GM21825 (cell line): Measurements from ENCODE around the gene EFHD1.

Experiments used
- ATAC-seq: cut with Tn5 transposase; IDR thresholded peaks from one replicate; pipeline ENCODE4 v1.9.1; 2021; ENCODE audit warnings: mild to moderate bottlenecking, moderate library complexity; ENCODE audit not compliant: unreplicated experiment

The EFHD1 gene, protein sequence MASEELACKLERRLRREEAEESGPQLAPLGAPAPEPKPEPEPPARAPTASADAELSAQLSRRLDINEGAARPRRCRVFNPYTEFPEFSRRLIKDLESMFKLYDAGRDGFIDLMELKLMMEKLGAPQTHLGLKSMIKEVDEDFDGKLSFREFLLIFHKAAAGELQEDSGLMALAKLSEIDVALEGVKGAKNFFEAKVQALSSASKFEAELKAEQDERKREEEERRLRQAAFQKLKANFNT

DNA sequence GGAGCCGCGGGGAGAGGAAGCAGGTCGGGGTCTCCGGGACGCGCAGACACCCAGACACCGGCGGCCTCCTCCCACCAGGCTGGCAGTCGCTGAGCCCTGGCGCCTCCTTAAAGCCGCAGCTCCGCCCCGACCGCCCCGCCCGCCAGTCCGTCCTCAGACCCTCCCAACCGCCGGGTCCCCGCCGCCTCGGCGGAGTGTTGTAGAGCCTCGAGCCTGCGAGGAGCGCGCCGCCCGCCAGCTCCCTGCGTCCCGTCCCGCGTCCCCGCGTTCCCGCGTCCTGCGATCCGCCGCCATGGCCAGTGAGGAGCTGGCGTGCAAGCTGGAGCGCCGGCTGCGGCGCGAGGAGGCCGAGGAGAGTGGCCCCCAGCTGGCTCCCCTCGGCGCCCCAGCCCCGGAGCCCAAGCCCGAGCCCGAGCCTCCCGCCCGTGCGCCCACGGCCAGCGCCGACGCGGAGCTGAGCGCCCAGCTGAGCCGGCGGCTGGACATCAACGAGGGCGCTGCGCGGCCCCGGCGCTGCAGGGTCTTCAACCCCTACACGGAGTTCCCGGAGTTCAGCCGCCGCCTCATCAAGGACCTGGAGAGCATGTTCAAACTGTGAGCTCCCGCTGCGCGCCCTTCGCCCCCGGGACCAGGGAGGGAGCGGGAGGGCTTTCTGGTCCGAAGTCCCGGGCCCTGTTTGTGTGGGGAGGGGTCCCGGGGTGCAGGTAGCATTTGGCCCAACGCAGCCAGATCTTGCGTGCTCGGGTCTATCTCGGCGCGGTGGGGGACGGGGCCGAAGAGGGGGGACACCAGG, at the start of gene EFHD1:
EFHD1 (plus strand) TSS at position 192 of the 793 bp plus-strand sequence; CDS start at position 293, 101 bp downstream.
- no peak for ATAC-seq

DNA sequence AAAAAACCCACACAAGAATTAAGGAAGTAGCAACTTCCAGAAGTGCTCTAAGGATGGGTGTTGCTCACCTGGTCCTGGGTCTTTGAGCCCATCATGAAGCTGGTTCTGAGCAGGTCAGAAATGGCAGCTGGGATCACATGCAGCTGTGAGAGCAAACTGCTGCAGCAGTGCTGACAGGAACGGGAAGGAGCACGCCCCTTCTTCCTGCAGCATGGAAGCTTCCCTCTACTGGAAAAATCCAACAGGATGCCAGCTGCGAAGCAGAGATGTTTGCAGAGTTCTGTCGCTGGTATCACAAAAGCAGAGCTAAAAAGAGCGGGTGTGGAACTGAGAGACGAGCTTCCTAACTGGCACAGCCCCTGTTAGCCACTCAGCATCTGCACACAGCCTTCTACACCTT, 49.2 kb upstream of the EFHD1 start:
- ATAC-seq: no peak

DNA sequence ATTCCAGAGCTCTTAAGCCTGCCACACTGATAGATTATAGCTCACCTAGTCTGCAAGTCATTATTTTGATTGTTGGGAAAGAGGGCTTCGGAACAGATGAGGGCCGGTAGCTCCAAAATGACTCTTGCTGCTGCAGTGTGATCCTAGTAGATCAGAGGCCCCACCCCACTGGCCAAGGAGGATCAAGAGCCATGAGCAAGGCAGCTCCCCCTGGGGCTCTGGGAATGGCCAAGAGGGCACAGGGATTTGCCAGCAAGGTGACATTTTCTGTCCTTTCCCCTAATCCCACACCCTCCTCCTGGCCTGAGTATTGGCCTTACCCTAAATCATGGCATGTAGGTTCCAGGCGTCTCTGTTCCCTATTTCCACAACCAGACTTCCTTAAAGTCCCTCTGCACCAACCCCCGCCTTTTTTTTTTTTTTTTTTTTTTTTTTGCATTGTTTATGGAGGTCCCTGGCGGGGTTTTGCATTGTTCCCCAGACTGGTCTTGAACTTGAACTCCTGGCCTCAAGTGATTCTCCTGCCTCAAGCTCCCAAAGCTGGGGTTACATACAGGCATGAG, 46.4 kb upstream of the EFHD1 start:
- ATAC-seq: no peak

DNA sequence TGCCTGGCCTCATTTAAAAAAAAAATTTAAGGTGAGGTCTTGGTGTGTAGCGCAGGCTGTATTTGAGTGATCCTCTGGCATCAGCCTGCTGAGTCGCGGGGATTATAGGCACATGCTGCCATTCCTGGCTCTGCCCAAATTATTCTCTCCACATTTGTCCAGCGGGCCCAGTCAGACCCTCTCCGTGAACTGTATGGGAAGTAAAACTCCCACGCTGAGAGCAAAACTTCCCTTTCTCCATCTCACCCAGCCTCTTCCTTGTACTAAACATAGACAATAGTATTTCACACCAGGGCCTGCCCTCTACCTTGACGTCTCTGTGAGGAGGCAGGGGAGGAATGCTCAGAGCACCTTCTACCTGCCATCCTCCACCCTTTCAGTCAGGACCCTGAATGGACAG, 45.9 kb upstream of the EFHD1 start:
- ATAC-seq: no peak

DNA sequence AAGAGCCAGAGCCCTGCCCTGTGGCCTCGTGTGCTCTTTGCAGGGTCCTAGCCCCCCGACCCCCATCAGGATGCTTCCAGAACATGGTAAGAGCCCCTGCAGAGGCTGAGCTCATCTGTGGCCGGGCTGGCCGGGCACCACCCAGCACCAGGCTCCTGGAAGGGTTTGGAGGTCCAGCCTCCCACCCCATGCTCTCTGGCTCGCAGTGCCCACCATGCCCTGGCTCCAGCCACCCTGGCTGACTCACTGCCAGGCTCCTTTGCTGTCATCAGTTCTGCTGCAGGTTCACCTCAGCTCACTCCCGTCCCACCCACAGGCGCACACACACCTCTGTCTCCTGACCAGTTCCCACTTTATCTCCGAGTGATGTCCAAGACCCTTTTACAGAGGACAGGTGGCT, 45.4 kb upstream of the EFHD1 start:
- ATAC-seq: no peak

DNA sequence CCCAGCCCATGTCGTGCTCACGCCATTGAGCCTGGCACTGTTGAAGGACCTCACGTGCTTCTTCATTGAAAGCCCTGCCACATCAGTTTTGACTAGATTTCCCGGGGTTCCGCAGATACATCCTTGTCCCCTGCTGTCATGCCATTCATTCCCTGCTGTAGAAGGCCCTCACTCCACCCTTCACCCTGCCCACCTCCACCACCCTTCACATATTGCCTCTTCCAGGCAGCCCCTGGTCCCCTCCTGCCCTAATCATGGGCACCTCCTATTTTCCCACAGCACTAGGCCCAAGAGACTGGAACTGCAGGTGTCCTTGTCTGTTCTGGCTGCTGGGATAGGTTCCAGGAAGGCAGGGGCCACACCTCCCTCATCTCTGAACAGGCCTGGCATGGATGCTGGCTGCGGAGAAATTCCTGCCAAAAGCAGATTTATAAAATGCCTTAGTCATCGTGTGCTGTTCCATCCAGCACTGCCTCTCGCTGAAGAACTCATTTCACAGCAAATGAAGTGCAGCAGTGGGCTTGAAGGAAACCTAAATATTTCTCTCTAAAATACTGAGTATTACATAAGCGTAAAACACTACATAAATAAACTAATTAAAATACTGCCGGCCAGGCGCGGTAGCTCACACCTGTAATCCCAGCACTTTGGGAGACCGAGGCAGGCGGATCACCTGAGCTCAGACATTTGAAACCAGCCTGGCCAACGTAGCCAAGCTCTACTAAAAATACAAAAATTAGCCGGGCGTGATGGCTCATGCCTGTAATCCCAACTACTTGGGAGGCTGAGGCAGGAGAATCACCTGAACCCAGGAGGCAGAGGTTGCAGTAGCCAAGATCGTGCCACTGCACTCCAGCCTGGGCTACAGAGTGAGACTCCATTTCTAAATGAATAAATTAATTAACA, 44.5 kb upstream of the EFHD1 start:
- no peak for ATAC-seq

DNA sequence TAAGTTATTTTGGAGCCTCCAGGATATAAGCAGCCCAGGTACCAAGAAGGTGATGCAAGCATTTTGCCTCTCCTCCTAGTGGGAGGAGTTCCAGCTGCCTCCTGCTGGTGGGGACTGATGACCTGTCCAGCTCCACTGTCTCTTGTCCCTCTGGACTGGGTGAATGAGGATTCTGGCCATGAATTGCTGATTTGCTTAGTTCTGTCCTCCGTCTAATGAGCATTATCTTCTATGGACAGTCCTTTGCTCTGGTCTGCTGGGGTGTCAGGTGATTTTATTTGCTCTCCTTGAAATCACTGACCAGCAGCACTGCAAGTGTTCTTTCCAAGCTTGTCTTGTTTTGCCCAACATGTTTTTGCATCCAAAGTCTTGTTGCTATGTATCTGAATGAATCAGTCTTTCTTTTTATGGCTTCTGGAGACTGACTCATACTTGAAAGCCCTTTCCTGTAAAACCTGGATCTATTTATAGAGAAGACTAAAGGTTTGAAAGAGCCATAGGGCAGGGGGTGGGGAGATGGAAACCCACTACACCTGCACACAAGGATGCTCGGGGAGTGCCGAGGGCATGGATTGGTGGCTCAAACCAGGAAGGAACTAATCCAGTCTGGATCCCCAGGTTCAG, 40.5 kb upstream of the EFHD1 start:
- no peak for ATAC-seq

DNA sequence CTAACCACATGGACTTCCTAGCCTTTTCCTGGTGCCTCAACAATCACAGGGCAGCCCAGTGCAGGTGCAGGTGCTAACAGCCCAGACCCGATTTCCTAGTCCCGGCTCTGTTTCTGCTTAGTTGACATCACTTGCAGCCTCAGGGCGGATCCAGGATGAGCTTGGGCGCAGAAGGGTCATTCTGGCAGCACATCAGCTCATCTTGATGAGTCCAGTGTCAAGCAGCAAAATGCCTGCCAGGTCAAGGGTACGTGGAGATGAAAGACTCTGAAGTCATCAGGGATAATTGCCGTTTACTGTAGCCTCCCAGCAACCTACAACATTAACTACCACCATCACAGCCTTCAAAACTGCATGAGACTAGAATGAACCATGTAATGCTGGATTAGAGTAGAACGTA, 39.4 kb upstream of the EFHD1 start:
- no peak for ATAC-seq

DNA sequence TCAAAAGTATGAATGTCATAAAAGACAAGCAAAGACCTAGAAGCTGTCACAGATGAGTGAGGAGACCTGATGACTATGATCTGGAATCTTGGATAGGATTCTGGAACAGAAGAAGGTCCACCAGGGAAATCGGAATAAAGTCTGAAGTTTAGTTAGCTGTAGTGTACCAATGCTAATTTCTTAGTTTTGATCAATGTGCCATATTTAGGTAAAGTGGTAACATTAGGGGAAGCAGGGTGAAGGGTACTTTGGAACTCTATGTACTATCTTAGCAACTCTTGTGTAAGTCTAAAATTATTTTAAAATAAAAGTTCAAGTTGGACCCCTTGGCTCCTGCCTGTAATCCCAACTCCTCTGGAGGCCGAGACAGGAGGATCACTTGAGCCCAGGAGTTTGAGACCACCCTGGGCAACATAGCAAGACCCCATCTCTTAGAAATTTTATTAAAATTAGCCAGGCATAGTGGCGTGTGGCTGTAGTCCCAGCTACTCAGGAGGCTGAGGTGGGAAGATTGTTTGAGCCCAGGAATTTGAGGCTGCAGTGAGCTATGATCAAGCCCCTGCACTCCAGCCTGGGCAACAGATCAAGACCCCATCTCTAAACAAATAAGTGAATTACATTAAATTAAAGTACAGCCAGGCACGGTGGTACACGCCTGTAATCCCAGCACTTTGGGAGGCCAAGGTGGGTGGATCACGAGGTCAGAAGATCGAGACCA, 35.9 kb upstream of the EFHD1 start:
- ATAC-seq: no peak

DNA sequence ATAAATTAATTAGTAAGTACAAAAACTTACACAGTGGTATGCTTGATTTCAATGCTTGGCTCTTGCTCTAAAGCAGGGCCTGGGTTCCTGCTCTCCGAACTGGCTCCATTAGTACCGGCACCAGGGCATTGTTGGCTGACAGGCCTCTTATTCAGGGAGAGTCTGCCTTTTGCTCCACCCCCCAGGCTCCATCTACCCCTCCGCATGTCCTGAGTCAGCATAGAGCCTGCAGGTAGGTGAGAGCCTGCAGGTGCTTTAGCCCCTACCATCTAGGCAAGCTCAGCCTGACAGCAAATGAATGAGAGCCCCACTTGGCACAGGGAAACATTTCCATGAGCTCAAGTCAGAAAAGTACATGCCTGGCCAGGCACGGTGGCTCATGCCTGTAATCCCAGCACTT, 35.1 kb upstream of the EFHD1 start:
- no peak for ATAC-seq

DNA sequence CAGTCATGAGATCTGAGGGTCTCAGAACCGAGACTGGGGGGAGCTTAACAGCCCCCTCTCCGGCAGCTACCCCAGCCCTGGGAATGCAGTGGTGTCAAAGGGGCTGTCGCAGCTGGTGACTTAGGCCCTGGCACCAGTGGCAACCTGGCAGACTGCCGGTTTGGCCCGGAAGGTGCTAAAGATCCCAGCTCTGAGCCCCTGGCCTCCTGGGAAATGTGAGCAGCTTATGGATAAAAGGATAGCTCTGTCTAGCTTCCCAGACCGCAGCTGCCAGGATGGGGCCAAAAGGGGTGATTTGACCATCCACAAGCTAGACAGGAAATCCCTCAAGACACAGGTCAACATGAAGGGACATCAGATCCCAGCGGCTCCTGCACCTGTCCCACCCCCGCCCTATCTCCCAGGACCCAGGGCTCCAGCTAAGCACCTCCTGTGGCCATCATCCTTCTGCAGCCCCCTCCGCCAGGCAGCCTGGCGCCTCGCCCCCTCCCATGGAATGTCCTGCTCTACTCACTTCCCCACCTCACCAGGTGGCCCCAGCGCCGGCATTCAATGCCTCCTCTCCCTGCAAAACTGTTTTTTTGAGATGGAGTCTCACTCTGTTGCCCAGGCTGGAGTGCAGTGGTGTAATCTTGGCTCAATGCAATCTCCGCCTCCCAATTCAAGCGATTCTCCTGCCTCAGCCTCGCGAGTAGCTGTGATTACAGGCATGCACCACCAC, 33.2 kb upstream of the EFHD1 start:
- ATAC-seq: no peak

DNA sequence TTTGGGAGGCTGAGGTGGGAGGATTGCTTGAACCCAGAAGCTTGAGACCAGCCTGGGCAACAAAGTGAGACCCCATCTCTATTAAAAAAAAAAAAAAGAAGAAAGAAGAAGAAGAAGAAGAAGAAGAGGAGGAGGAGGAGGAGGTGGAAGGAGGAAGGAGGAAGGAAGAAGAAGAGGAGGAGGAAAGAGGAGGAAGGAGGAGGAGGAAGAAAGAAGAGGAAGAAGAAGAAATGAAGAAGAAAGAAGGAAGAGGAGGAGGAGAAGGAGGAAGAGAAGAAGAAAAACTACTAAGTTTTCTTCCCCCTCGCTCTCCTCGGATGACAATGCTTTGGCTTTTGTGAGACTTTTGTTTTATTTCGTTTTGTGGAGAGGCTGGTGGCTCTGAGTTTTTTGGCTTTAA, 30.1 kb upstream of the EFHD1 start:
- ATAC-seq: no peak

DNA sequence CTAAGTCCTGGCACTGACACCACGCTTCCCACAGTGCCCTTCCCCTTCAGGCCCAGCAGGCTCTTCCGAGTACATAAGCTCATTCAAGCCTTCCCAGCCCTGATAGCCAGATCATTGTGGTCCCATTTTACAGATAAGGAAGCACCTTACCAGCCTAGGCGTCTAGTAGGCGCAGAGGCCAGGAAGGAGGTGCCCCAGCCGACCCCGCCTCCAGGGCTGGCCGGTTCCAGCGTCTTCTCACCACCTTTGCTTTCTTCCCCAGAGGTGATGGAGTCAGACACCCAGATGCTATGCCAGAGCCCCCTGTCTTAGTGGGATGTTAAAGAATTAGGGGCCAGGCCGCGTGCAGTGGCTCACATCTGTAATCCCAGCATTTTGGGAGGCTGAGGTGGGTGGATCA, 28.9 kb upstream of the EFHD1 start:
- ATAC-seq: no peak

DNA sequence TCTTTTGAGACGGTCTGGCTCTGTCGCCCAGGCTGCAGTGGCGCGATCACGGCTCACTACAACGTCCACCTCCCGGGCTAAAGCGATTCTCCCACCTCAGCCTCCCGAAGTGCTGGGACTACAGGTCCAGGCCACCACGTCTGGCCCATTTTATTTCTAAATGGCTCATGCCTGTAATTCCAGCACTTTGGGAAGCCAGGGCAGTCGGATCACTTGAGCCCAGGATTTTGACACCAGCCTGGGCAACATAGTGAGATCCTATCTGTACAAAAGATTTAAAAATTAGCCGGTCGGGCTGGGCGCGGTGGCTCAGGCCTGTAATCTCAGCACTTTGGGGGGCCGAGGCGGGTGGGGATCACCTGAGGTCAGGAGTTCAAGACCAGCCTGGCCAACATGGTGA, 26.4 kb upstream of the EFHD1 start:
- ATAC-seq: no peak

DNA sequence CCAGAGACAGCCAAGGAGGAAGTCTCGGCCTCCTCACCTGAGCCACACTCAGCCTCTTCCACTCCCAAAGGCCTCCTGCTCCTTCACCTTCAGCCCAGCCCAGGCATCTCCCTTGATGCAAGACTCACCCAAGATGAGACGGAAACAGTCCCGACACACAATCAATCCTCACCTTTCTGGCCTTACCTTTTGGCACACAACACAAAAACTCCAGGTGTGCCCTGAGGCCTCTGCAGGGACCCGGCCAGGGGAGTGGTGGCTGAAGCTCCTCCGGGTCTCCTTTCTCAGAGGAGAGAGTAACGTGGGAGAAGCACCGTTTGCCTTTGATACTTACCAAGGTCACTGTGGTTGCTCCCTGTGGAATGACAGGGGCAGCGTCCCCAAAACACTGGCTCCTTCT, 23.8 kb upstream of the EFHD1 start:
- no peak for ATAC-seq

DNA sequence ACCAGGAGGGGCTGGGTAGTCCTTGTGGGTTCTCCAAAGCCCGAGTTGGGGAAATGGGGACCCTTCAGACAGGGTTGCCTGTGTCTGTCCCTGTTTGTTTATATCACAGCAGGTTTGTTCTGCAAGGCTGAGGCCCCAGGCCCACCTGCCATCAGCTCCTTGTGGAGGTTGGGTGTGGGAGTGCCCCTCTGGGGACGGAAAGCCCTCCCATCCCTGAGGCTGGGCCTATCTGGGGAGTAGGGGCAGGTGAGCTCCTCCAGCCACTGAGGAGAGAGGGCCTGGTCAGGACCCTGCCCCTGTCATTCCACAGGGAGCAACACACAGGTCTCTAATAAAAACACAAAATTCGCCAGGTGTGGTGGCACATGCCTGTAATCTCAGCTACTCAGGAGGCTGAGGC, 23.3 kb upstream of the EFHD1 start:
- ATAC-seq: no peak

DNA sequence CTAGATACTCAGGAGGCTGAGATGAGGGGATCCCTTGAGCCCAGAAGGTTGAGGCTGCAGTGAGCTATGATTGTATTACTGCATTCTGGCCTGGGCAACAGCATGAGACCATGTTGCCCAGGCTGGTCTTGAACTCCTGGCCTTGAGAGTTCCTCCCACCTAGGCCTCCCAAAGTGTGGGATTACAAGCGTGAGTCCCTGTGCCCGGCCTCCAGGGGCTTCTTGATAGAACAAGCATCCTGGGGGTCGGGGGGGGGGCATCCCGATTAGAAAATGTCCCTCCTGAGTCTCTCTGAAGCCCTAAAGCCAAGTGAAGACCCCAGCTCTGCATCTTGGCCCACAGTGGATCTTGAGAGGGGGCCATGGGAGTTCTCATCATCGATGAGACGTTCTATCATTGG, 22.3 kb upstream of the EFHD1 start:
- ATAC-seq: no peak

DNA sequence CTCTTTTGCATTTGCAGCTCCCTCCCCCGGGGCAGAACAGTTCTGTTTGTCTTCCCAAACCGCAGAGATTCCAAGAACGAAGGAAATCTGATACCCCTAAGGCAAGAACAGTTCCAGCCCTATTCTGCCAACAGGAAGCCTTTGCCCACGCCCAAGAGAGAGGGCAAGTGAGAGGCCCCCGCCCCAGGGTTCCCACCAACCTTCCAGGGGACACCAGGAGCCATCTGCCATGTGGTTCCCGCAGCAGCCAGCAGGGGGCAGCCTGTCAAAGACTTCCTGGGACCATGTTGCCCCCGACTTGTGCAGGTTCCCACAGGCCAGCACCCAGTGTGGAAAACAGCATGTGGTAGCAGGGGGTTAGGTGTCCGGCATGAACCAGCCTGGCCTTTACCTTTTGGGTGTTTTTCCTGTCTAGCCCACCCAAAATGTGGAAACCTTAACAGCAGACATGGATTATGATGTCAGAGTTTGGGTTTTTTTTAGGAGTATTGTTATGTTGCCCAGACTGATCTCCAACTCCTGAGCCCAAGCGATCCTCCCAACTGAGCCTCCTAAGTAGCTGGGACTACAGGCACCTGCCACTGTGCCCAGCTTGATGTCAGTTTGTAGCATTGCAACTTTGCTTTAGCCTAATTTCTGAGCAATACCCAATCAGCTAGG, 21.7 kb upstream of the EFHD1 start:
- no peak for ATAC-seq

DNA sequence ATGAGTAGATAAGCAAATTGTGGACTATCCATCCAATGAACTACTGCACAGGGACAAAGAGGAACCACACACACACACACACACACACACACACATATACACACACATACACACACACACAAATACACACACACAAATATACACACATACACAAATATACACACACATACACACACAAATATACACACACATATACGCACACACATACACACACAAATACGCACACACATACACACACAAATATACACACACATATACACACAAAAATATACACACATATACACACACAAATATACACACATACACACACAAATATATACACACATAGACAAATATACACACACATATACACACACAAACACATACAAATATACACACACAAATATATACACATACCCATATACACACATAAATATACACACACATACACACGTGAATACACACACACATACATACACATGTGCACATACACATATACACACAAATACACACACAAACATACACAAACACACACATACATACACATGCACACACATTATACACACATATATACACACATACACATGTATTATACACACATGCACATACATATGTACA, 19.8 kb upstream of the EFHD1 start:
- ATAC-seq: no peak
